ENCODE results near the gene UBAC2. TPM values are rescaled to one million over a fixed set of nuclear protein-coding genes. Genes with fewer than 3 reads are reported as not detected.

Gene UBAC2
- total RNA-seq, 4 donors from 2014 or later, result 54.4 to 65.9 (median 59.5) TPM

DNA sequence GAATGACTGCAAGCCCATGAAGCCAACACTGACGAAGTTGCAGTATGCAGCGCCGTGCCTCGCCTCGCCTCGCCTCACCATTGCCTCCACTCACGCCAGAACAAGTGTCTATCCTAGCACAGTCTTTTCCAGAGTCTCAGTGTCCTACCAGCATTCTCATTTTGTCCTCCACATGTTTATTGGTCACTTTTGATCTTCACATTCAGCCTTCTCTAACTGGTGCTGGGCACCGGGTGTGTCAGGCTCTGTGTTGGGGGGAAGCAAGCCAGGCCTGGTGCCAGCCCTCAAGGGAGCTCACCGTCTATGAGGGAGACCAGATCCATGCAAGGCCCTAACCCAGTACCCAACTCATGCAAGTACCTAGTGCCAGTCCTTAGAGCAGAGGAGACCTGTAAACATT is 176.3 kb downstream of the UBAC2 start:
- Histone ChIP-seq H3K4me1 (no peaks in the 10 kb centered on the region), H3K27me3 (no peaks in the 10 kb centered on the region), H3K9me3 (no peaks in the 10 kb centered on the region), H3K27ac (no peak overlapping the region), H3K36me3 (no peaks in the 10 kb centered on the region), H3K4me3 (no peak overlapping the region)
- no peak for DNase-seq
- intact Hi-C loops (cut with DNase I; ENCODE audit: low total_unique reads), result no loop called here
- TF ChIP-seq POLR2A (IDR thresholded peaks at IDR 0.05), result no peak
- TF ChIP-seq, protein P1, sequence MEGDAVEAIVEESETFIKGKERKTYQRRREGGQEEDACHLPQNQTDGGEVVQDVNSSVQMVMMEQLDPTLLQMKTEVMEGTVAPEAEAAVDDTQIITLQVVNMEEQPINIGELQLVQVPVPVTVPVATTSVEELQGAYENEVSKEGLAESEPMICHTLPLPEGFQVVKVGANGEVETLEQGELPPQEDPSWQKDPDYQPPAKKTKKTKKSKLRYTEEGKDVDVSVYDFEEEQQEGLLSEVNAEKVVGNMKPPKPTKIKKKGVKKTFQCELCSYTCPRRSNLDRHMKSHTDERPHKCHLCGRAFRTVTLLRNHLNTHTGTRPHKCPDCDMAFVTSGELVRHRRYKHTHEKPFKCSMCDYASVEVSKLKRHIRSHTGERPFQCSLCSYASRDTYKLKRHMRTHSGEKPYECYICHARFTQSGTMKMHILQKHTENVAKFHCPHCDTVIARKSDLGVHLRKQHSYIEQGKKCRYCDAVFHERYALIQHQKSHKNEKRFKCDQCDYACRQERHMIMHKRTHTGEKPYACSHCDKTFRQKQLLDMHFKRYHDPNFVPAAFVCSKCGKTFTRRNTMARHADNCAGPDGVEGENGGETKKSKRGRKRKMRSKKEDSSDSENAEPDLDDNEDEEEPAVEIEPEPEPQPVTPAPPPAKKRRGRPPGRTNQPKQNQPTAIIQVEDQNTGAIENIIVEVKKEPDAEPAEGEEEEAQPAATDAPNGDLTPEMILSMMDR (IDR thresholded peaks at IDR 0.05), result no peak

DNA sequence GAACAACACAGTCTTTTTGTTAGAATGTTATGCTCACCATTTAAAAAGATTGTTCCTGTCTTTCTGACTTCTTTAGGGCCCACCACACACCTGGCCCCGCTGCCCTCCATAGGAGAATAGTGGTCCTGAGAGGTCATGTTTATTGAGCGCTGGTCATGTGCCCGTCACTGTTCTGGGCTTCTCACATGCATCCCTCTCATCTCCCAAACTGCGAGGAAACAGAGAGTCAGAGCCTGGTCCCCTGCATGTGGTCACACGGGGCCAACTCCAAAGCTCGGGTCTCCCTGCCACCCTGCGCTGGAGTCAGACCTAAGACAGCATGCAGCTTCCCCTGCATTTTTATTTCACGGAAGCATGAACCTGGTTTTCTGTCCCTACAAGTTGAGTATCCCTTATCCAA is 177.0 kb downstream of the UBAC2 start:
- H3K36me3 ChIP-seq, result no peaks in the 10 kb centered on the region
- intact Hi-C loops (cut with DNase I; ENCODE audit: low total_unique reads), result no loop called here
- H3K4me3 ChIP-seq, result no peak overlapping the region
- H3K4me1 ChIP-seq, result no peaks in the 10 kb centered on the region
- H3K27me3 ChIP-seq, result no peaks in the 10 kb centered on the region
- no peaks in the 10 kb centered on the region for H3K9me3 ChIP-seq
- TF ChIP-seq POLR2A (IDR thresholded peaks at IDR 0.05), result no peak
- TF ChIP-seq, protein P1 (IDR thresholded peaks at IDR 0.05), result no peak
- no peak overlapping the region for H3K27ac ChIP-seq
- DNase-seq, result no peak

DNA sequence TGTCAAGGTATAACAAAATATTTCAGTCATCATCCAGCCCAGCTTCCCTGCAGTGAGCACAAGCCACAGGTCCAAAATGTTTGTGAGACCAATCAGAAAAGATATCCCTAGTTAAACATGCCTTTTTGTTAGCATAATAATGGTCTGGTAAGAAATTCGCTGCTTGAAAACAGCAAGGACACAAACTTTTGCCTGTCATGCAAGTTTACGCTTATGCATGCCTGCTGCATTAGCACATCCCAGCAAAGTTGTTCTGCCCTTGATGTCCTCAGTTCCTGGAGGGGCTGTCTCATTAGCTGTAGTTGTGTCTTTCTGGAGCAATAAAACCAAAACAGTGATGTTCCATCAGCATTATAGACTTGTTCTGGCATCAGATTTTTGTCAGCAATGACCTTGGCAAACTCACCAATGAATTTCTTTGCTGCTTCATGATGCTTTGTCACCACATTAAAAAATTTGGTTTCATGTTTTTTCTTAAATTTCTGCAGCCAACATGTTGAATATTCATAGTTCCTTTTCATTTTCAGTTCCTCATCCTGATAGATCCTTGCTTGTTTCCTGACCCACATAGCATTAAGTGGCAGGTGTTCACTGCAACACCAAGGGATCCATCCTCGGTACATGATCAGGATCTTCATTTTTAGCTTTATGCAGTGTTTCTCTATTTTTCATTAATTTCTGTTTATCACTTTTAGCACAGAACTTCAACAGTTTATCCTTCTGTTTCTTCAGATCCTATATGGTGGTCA is 178.5 kb downstream of the UBAC2 start:
- intact Hi-C loops (cut with DNase I; ENCODE audit: low total_unique reads), result no loop called here
- no peak for DNase-seq
- Histone ChIP-seq H3K4me3 (no peak overlapping the region), H3K27me3 (no peaks in the 10 kb centered on the region), H3K4me1 (no peaks in the 10 kb centered on the region), H3K9me3 (no peaks in the 10 kb centered on the region), H3K36me3 (no peaks in the 10 kb centered on the region), H3K27ac (no peak overlapping the region)
- no peak for TF ChIP-seq POLR2A (IDR thresholded peaks at IDR 0.05)

DNA sequence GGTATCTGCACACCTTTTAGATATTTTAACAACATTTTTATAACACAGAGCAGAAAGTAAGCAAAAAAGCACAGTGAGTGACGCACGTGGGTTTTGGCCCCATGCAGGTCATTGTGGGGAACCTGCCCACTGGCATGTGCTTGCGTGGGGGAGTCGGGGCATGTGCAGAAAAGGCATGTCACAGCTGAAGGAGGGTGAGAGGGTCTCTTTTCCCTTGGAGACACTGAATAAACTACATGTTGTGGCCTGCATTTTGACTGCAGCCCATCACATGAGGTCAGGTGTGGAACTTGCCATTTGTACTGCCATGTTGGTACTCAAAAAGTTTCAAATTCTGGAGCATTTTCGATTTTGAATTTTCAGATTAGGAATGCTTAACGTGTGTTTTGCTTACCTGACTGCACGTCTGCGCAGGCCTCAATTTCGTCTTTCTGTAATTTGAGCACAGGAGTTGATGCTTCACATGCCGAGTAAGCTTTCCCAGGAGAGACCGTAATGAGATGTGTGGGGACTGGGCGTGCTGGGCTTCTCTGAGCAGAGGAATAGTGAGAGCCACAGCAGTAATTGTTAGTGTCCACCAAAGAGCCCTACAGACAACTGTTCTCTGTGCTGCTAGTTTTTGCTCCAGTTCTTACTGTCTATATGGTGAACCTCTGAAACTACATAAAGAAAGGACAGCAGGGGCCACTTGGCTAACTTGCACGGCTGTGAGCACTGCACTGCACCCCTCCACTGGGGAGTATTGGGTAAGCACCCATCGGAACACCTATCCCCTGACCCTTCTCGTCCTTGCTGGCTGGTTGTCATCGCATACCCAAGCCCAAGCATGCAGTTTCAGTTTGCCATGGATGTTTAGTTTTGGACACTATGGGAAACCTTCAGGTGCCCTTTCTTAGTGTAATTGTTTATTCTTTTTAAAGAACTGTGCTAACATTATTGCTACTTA is 179.5 kb downstream of the UBAC2 start:
- TF ChIP-seq POLR2A (IDR thresholded peaks at IDR 0.05), result no peak
- TF ChIP-seq, protein P1 (IDR thresholded peaks at IDR 0.05), result no peak
- H3K4me1 ChIP-seq, result no peaks in the 10 kb centered on the region
- no peaks in the 10 kb centered on the region for H3K27me3 ChIP-seq
- no peaks in the 10 kb centered on the region for H3K9me3 ChIP-seq
- H3K36me3 ChIP-seq, result no peaks in the 10 kb centered on the region
- intact Hi-C loops (cut with DNase I; ENCODE audit: low total_unique reads), result no loop called here
- DNase-seq, result no peak
- H3K27ac ChIP-seq, result no peak overlapping the region
- H3K4me3 ChIP-seq, result no peak overlapping the region

DNA sequence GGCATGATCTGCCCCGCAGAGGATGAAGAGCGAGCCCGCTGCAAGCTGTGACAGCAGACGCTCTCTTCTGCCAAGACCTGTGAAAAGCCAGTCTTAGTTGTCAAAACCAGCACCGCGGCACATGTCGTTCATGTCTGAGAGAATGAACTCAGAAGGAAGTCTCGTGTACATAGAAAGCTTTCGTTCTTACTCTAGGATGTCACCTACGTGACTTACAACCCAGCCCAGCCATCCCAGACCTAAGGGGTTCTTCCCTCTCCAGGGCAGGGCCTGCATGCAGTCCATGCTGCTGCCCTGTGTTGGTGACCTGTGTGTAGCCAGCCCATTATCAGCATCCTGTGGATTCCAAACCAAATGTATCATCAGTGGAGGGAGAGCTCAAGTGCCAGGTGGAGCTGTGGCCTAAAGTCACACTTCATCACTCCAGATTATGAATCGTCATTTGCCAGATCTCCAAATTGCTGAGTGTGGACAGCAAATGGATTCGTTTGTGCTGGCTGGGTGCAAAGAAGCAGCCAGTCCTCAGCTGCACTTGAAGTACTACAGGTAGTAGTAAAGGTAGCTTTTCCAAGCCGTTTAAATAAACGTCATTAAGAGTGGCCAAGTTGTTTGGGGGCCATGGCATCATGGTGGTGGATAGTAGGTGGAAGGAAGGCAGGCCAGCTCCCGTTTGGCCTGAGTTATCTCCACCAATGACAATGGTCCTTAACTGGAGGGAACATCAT is 180.4 kb downstream of the UBAC2 start:
- no peaks in the 10 kb centered on the region for H3K9me3 ChIP-seq
- DNase-seq, result no peak
- H3K36me3 ChIP-seq, result no peaks in the 10 kb centered on the region
- no peak for TF ChIP-seq POLR2A (IDR thresholded peaks at IDR 0.05)
- TF ChIP-seq, protein P1 (IDR thresholded peaks at IDR 0.05), result no peak
- no peaks in the 10 kb centered on the region for H3K27me3 ChIP-seq
- no peak overlapping the region for H3K4me3 ChIP-seq
- H3K27ac ChIP-seq, result no peak overlapping the region
- no peaks in the 10 kb centered on the region for H3K4me1 ChIP-seq
- intact Hi-C loops (cut with DNase I; ENCODE audit: low total_unique reads), result no loop called here

All from uterus (tissue), 4 donors.